NCI-H1417 treated with DMSO at 0.1 percent for 48 hours (cell line): Measurements from ENCODE around the gene DENND2D.

Experiments used
- DNase-seq: peaks from one replicate; lab custom pipeline; 2025; lab: John Stamatoyannopoulos, UW

DENND2D gene

DNA sequence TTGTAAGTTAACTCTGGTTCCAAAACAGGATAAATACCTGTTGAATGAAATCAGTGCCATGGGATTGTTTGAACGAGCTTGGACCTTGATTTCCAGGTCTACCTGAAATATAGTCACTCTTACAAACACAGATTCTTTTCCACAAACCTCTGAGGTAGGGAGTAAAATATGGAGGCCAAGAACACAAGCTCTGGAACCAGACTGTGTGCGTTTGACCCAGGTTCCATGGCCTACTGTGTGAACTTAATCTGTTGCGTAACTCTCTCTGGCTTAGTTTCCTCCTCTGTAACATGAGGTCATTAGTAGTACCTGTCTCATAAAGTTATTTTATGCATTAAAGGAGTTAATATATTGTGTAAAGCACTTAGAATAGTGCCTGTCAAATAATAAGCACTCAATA is 25.1 kb downstream of the DENND2D start:
- DNase-seq, result no peak

DNA sequence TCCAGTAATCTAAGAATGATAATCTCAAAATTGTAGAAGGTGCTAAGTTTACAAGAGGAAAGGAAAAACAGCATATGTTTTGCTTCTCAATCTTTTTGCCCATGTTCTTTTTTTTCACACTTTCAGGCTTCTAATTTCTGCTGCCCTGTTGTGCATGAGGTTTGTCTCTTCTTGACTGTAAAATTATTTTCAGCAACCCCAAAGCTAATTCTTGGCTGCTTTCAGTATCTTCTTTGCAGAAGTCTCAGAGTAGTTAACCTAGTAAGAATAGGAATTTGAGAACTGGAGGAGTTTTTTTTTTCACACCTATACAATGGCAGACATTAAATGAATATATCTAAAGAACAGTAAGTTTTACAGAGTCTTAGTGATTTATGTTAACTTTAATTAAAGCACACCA is 26.4 kb downstream of the DENND2D start:
- DNase-seq, result no peak

DNA sequence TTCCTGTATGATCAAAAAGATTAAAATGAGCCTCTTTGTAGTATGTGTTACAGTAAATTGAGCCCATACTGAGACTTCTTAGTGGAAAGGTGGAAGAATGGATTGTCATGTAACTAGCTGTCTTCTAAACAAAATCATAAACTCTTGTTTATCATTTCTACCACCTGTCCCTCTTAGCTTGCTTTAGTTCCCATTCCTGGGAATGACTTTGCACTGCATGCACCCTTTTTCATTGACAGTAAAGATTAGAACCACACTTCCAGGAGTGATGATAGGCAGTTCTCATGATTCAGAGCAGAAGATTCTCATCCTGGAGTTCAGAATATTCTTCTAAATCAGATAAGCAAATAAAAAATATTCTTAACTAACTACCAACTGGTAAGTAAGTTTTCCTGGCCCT is 28.0 kb downstream of the DENND2D start:
- no peak for DNase-seq

DNA sequence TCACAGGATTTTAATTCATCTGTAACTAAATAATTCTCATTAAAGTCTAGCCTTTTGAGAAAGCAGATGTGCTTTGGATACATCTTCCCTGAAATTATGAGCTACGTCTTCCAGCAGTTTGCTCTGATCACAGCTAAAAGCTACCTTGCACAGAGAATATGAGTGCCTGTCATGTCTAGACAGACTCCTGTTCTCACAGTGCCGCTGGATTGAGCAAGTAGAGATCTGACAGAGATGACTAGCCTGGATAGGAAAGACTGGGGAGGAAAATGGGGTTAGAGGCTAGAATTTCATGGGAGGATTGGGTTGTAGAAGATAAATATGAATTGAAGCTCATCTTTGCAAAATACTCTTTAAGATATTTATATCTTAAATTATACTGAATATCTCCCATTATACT is 36.3 kb downstream of the DENND2D start:
- no peak for DNase-seq

DNA sequence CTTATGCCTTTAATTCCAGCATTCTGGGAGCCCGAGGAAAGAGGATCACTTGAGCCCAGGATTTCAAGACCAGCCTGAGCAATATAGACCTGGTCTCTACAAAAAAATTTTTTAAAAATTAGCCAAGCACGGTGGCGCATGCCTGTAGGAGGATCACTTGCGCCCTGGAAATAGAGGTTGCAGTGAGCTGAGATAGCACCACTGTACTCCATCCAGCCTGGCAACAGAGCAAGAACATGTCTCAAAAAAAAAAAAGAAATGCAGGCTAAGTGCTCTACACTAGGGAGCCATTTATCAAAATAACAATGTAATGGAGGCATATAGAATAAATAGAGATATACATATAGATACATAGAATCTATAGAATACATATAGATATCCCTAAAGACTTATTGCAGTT is 37.1 kb downstream of the DENND2D start:
- no peak for DNase-seq

DNA sequence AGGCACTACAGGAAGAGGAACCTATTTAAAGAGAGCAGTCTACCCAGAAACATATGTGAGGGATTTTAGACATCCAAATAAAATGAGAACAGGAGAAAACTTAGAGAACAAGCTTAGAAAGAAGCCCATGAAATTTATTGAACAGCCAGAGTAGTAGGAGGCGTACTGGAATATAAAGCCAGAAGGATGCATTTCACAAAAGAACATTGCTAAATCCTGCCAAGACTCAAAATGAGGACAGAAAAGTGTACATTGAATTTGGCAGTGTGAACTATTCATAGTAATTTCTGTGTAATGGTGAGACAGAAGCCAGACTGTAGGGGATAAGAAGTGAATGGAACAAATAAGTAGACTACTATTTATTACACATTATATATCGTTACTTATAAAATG is 38.0 kb downstream of the DENND2D start:
- no peak for DNase-seq

DNA sequence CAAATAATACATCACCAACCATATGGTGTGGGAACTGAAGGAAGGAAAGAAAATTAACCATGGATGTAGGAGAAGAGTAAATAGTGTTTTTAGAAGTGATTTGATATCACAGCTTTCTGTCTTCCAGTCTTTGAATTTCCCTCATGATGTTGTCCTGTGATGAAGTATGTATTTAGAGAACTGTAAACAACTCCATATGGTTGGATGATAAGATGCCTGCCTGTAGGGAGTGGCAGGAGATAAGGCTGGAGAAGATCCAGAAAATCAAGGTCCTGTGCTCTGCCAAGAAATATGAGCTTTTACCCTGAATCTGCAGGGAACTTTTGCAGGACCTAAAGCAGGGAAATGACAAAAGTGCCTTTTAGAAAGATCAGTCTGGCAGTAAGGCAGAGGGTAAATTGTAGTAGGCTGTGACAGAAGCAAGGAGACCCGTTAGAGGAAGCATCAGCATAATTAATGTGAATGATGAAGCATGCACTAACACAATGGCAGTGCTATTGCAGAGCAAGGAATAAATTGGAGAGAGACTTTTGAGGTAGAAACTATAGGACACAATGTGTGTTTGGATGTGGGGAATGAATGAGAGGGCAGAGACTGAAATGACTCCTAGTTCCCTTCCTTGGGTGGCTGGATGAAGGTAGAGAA is 38.5 kb downstream of the DENND2D start:
- DNase-seq, result no peak

DNA sequence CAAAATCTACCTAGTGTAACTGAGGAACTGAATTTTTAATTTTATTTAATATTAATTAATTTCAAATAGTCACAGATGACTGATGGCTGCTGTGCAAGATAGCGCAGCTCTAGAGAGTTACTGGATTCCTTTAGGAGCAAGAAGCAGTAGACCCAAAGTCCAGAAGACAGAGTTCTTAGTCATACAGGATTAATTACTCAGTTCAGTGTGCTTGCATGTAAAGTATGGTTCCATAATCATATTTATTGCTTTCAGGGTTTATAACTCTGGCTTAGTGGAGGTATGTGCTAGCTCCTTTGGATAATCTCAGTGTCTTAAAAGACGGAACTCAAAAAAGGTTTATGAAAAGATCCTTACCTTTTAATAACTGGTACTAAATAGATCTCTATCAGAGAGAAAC is 43.0 kb downstream of the DENND2D start:
- no peak for DNase-seq

DNA sequence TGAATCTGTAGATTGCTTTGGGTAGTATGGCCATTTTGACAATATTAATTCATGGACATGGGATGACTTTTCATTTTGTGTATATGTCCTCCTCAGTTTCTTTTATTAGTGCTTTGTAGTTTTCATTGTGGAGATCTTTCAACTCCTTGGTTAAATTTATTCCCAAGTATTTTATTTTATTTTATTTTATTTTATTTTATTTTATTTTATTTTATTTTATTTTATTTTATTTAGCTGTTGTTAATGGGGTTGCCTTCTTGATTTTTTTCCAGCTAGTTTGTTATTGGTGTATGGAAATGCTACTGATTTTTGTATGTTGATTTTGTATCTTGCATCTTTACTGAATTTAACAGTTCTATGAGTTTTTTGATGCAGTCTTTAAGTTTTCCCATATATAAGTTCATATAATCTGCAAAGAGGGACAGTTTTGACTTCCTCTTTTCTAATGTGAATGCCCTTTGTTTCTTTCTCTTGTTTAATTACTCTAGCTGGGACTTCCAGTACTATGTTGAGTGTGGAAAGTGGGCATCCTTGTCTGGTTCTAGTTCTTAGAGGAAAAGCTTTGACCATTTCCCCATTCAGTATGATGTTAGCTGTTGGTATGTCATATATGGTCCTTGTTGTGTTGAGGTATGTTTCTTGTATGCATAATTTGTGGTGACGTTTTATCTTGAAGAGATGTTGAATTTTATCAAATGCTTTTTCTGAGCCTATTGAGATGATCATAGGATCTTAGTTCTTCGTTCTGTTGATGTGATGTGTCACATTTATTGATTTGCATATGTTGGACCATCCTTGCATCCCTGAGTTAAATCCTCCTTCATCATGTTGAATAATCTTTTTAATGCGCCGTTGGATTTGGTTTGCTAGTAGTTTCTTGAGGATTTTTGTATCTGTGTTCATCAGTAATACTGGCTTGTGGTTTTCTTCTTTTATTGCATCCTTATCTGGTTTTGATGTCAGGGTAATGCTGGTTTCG is 46.1 kb downstream of the DENND2D start:
- no peak for DNase-seq

DNA sequence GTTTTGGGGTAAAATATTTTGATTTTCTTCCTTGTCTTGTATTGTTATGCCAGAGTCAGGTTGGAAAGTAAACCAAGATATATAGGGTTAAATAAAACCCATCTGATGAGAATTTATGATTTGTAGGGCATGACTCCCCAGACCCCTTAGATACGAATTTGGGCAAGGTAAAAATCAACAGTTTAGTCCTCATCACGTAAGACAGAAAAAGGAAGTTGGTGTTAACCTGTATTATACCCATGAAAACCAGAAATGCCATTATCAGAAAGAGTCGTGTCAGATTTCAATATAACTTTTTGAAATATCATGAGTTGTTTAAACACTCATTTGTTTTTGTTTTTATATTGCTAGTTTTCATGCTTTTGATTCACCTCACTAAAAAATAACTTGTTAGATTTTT is 48.6 kb downstream of the DENND2D start:
- no peak for DNase-seq

DNA sequence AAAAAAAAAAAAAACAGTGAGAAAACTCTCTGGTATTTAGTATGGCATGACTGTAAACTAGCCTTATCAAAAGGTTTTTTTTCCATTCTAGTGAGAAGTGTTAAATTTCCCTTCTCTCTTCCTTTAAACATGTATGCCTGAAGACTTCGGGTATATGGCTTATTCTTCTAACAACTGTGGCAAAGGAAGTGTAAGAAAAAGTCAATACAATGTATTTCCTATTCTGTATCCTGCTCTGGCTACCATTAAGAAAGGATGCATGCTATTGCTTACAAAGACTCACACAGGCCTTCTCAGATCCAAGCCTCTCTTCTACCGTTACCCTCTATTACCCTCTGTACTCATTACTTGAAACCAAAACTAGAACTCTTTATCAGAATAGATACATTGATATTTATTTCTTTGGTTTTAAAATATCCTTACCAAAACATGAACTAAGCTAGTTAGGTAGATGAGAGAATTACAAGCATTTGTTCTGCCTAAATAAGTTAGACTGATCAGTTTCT is 52.0 kb downstream of the DENND2D start:
- DNase-seq, result no peak

DNA sequence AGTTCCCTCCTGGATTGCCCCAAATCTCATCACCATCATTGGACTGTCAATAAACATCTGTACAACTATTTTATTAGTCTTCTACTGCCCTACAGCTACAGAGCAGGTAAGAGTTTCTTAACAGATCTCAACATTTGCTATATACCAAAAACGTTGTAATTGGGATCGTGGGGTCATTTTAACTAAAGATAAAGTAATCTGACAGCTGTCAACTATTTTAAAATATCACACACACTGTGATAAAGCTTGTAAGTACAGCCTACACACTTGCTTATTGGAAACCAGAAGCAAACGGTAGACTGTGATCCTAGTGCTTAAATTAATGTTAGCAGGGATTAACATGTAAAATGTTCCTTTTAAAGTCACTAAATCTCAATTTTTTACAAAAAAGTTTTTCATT is 52.5 kb downstream of the DENND2D start:
- no peak for DNase-seq

DNA sequence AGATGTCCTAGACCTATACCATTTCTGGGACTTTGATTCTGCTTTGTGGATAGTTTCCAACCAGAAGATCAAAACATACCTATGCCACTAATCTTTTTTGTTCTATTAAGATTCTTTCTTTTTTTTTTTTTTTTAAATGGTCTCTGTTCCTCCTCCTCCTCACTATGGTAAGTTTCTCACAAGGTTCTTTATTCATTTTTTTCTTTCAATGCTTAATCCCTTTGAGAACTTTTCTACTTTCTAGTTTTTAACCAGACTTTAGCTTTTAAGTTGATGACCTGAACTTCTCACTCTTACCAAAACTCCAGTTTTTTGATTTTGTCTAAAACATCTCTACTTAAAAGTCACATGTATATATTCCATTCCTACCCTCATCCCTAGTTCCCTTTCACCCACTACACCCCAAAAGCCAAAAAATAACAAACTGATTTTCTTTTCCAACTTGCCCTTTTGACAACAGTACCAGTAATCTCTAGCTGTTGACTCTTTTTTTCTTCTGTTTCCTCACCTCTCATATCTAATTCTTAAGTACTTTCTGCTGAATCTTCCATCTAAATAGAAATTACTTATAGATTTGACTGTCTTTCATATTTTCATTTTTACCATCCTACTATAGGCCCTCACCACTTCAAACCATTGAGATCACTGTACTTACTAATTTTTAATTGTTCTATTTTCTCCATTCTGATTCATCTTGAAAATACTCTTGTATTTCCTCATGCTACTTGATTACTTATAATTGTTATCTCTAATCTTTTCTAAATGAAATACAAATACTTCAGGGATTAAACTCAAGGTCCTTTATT is 54.3 kb downstream of the DENND2D start:
- DNase-seq, result no peak

DNA sequence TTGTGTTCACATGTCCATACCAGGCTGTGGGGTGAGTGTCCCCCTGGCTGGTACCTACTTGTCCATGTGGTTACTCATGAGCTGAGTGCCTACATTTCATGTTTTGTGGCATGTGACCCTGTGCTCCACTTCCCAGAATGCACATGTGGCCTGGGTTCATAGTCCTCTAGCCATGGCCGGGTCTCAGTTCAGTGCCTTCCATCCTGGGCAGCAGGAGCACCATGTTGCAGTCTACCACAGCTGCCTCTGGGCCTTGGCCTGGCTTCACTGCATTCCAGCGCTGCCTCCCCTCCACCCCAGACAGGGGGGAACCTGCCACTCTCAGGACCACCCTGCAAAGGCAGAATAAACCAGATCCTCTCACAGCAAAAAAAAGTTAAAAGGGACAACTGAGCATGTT is 54.9 kb downstream of the DENND2D start:
- DNase-seq, result no peak

DNA sequence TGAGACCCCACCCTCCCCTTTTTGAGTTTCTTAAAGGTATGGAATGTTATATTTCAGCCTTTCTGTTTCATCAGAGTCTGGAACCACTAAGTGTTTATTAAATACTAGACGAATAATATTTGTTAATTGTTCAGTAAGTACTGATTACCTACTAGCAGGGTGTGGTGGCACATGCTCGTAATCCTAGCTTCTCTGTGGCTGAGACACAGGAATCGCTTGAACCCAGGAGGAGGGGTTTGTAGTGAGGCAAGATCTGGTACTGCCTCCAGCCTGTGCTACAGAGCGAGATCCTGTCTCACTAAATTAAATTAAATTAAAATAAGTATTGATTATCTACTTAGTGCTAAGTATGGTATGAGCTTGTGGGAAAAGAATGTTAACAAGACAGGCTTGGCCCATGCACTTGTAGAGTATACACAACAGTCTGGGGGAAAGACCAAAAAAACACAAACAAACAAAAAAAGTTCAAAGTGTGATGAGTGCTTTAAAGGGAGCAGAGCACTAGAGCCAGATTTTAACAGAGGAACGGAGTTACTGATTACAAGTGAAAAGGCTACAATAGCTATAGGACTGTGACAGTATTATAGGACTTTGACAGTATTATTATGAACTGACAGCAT is 58.0 kb downstream of the DENND2D start:
- DNase-seq, result no peak

DNA sequence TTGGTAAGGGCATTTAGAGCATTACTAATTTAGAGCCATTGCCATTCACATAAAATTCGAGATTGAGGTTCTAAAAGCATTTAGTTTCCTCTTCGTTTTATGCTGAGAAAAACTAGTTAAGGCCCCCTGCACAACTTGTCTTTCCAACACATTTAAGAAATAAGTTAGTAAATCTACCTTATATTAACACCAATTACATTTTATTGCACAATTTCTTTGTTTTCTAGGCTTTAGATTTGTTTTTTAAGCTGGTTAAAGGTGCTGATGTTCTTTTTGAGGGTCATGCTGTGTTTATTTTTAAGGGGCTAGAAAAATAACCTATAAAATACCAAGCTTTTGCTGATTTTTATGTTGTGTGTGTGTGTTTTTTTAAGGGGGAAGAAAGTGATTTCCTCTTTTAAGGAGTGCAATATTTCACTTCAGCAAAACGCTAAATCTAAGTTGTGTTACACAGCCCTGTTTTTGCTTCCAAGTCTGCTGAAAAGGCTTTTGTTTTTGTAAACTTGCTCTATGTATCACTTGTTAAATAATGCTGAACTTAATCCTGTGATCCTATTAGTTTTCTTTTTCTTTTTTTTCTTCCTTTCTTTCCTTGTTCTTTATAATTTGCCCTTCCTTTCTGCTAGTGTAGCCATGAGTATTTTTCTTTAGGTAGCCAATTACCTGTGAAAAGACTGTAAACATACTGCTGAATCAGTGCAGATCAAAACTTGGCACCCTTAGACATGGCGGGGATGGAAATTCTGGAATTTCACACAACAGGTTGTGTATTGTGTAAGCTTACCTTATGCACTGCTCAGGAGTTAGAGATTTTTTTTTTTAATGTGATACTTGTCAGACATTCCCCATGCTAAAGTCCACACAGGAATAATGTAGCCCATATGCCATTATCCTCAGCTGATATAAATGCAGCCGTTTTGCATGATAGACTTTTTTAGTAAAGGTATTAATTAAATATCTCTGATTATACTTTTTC is 58.9 kb downstream of the DENND2D start:
- no peak for DNase-seq

DNA sequence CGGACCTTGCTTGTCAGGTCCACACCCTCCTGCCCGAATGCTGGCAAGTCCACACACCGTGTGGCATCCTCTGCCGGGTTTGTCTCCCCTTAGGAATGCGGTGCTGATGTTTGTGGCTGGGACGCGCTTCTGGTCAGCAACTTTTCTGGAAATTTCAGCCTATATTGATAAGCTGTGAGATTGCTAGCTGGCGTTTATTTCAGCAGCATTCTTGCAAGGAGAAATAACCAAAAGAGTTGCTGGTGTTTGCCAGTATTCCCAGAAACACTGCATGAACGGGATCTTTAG is 59.8 kb downstream of the DENND2D start:
- no peak for DNase-seq

DNA sequence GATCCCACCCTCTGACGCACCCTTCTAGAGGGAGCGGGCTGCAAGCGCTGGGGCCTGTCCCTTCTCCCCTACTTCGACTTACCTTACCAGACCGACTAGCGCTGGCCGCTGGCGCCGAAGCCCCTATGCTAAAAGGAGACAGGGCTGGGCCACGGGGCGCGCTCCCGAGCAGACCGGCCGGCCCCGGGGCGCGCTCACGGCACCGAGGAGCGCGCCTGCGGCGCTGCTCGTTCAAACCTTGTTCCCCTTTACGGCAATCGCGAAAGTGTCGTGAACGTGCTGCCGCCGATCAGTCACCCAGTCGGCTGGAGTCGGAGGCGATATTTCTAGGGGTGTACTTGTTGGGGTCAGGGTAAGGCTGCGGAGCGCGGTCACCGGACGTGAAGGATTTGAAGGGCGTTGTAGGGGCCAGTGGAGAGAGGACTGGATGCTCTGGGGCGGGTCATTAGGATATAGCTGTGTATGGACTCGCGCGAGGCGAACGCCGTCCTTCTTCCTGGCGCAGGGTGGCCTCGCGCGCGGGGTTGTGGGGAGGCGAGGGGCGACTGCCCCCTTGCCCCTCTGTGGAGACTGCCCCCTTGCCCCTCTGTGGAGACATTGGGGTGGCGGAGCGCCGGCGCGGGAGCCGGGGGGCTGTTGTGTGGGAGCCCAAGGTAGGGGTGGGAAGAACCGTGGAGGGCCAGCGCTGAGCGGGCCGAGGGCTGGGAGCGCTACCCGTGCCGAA is 60.3 kb downstream of the DENND2D start, which contains the start of the genes CEPT1 and DRAM2:
Gene CEPT1 (plus strand): TSS at position 268 of the 724 bp plus-strand sequence. CDS start 7,492 bp downstream, outside the sequence.
Gene DRAM2 (minus strand): TSS at position 138 of the 724 bp plus-strand sequence. CDS start 8,539 bp downstream, outside the sequence.
- DNase-seq, result peak; percentile 55

DNA sequence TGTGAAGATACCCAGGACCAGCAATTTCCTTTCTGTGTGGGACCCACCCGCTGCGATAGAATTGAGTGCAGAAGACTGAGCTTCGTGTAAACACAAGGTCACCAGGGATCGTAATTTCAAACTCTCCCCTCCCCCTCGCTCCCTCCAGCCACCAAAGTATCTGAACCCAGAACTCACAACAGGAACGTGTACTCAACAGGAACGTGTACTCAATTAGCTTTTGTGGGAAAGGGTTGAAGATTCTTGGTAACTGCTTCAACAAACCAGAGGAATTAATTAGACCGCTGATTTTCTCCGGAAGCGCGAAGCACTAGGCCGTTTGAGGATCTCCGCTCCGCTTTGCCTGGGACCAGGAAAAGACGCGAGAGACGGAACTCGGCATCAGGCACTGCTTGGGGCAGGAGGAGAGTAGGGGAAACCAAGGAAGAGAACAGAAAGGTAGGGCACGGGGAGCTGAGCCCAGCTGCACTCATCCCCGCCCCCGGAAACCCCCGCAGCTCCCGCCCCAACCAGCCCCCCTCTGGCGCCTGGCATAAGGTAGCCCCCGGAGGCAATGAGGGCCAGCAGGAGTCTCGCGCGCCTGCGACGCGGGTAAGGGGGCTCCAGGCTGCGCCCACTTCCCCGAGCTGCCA is 61.0 kb downstream of the DENND2D start:
- peak; percentile 49 for DNase-seq
